ENCODE measurements around the gene OR1E1.

GRCh38 chr17:3381957-3382356 is 16.3 kb downstream of the OR1E1 start:
- TF ChIP-seq POLR2AphosphoS5 (IDR thresholded peaks at IDR 0.05; ENCODE audit: borderline replicate concordance, low read depth, low read length) (no peak), EZH2 (IDR thresholded peaks at IDR 0.05) (no peak), FOXP2 (optimal IDR thresholded peaks at IDR 0.05; ENCODE audit: control extremely low read depth, extremely low read length, insufficient read depth) (no peak)
